Keratinocyte (primary cell): ENCODE measurements around the gene USP6. TPM values are rescaled to one million over a fixed set of nuclear protein-coding genes. Genes with fewer than 3 reads are reported as not detected.
"Not testable (repeated sequence)": the region's sequence is repeated elsewhere in the genome, so short reads cannot be mapped to it uniquely, and the experiment has no call there.

Experiments used
- DNase-seq: peaks from one replicate; pipeline ENCODE4 v3.0.0-alpha.2; 2011; ENCODE audit warnings: low read depth, missing footprints, low spot score
- FAIRE-seq: peaks from 2 replicates; lab custom pipeline; 2011; peaks lifted over from hg19 to GRCh38; lab: Jason Lieb, UNC
- H2AFZ ChIP-seq: 2 replicates; pipeline ENCODE4 v1.6.0; 2012; ENCODE audit warnings: low read length, control low read depth, inconsistent platforms; ENCODE audit not compliant: control insufficient read depth
- H3K27ac ChIP-seq: 2 replicates; pipeline ENCODE4 v1.5.1; 2011; ENCODE audit warnings: low read length; ENCODE audit not compliant: control insufficient read depth, insufficient read depth
- H3K27me3 ChIP-seq: 3 replicates; pipeline ENCODE4 v1.6.0; 2011; ENCODE audit warnings: low read length; ENCODE audit not compliant: control insufficient read depth, insufficient read depth; ENCODE audit errors: extremely low read depth
- H3K36me3 ChIP-seq, 2 experiments: 2 replicates in 1 of 2; 3 replicates in 1 of 2; pipeline ENCODE4 v1.5.1; 2011; ENCODE audit warnings: low read length in 2 of 2, mild to moderate bottlenecking in 1 of 2; ENCODE audit not compliant: control insufficient read depth in 2 of 2, insufficient read depth in 2 of 2; ENCODE audit errors: extremely low read depth in 1 of 2
- H3K4me1 ChIP-seq: 3 replicates; pipeline ENCODE4 v1.5.1; 2011; ENCODE audit warnings: low read length; ENCODE audit not compliant: control insufficient read depth, insufficient read depth; ENCODE audit errors: extremely low read depth
- H3K4me2 ChIP-seq: 3 replicates; pipeline ENCODE4 v1.6.0; 2011; ENCODE audit warnings: low read depth, low read length; ENCODE audit not compliant: control insufficient read depth, insufficient read depth; ENCODE audit errors: extremely low read depth
- H3K4me3 ChIP-seq, 3 experiments: fragments of 200-600 bp in 1 of 3; sonication (generic) in 1 of 3; 2 replicates in 2 of 3; 3 replicates in 1 of 3; pipeline ENCODE4 v1.5.1; 2011 to 2016; ENCODE audit warnings: low read length in 3 of 3, mild to moderate bottlenecking in 3 of 3, control low read depth in 2 of 3, inconsistent platforms in 1 of 3, low read depth in 1 of 3, mixed read lengths in 1 of 3, mixed run types in 1 of 3, moderate library complexity in 1 of 3; ENCODE audit not compliant: control insufficient read depth in 2 of 3, insufficient read depth in 2 of 3; ENCODE audit errors: extremely low read depth in 1 of 3
- H3K79me2 ChIP-seq: 2 replicates; pipeline ENCODE4 v1.6.0; 2012; ENCODE audit warnings: low read length; ENCODE audit not compliant: control insufficient read depth, insufficient read depth
- H3K9ac ChIP-seq: 3 replicates; pipeline ENCODE4 v1.6.0; 2011; ENCODE audit warnings: low read length; ENCODE audit not compliant: control insufficient read depth, insufficient read depth; ENCODE audit errors: extremely low read depth
- H3K9me1 ChIP-seq: 3 replicates; pipeline ENCODE4 v1.6.0; 2011; ENCODE audit warnings: low read length; ENCODE audit not compliant: control insufficient read depth, insufficient read depth; ENCODE audit errors: extremely low read depth
- H3K9me3 ChIP-seq: 2 replicates; pipeline ENCODE4 v1.5.1; 2012; ENCODE audit warnings: low read depth, low read length; ENCODE audit not compliant: control insufficient read depth
- H4K20me1 ChIP-seq: 3 replicates; pipeline ENCODE4 v1.6.0; 2011; ENCODE audit warnings: low read length; ENCODE audit not compliant: control insufficient read depth, insufficient read depth; ENCODE audit errors: extremely low read depth
- CTCF ChIP-seq, 3 experiments: IDR thresholded peaks in 1 of 3; conservative IDR thresholded peaks in 1 of 3; optimal IDR thresholded peaks in 1 of 3; 2 replicates in 2 of 3; 3 replicates in 1 of 3; pipeline versions ENCODE3 to v1.5.1; 2011; ENCODE audit warnings: low read length in 3 of 3, mild to moderate bottlenecking in 3 of 3, moderate library complexity in 2 of 3, control low read depth in 1 of 3, inconsistent platforms in 1 of 3; ENCODE audit not compliant: insufficient read depth in 2 of 3; ENCODE audit errors: extremely low read depth in 1 of 3
- EZH2 ChIP-seq: IDR thresholded peaks from one replicate; pipeline ENCODE4 v1.6.1; 2012; ENCODE audit warnings: inconsistent platforms, mild to moderate bottlenecking, low read length, moderate library complexity
- dilution Hi-C: fragments of 300-500 bp; cut with MboI; formaldehyde crosslinking; loops from one replicate; pipeline ENCODE4 v1.7.0; 2020; ENCODE audit warnings: low sequenced_read_pairs; ENCODE audit not compliant: extremely low pct_ligation_motif_present
- polyA plus RNA-seq, 5 experiments: library from polyadenylated mRNA; depleted of rRNA in 3 of 5; stranded (reverse) in 3 of 5; stranded (forward) in 1 of 5; unstranded in 1 of 5; fragments of >200 nt; gene quantifications; 1 replicate in 1 of 5; 2 replicates in 3 of 5; 3 replicates in 1 of 5; pipeline versions ENCODE4 v1.2.1 to v1.2.3, GENCODE V29; 2011 to 2012; ENCODE audit warnings: missing spikeins in 2 of 5, low read depth in 1 of 5, low replicate concordance in 1 of 5

USP6 gene
- polyA plus RNA-seq, 1 donor (not counting 4 experiments of a cell fraction or from before 2014, with no cell fraction given), result not detected

- TF ChIP-seq CTCF (optimal IDR thresholded peaks at IDR 0.05 in 1 of 3, IDR thresholded peaks at IDR 0.05 in 1 of 3, conservative IDR thresholded peaks at IDR 0.05 in 1 of 3; ENCODE audit: extremely low read depth in 1 of 3, insufficient read depth in 2 of 3, low read length in 3 of 3) (no peak), EZH2 (no peak)
- H3K79me2 ChIP-seq, result no peaks in the 10 kb centered on the region
- DNase-seq (no peak), FAIRE-seq (no peak)
- H3K27ac ChIP-seq, result no peak overlapping the region
- peaks cover 48% of the 10 kb centered on the region for H3K27me3 ChIP-seq
- no peaks in the 10 kb centered on the region for H3K4me1 ChIP-seq
- no peak overlapping the region for H3K4me3 ChIP-seq
- no peak overlapping the region for H2AFZ ChIP-seq
- no peaks in the 10 kb centered on the region for H3K36me3 ChIP-seq
- no peak overlapping the region for H3K9ac ChIP-seq
- H4K20me1 ChIP-seq, result no peaks in the 10 kb centered on the region
- H3K9me1 ChIP-seq, result no peaks in the 10 kb centered on the region
- no peak overlapping the region for H3K4me2 ChIP-seq
- dilution Hi-C loops, result no loop called here
- H3K9me3 ChIP-seq, result peaks cover 2% of the 10 kb centered on the region
Observed at GRCh38 chr17:5121186-5121841, 5.5 kb downstream of the USP6 start.

- H3K4me1 ChIP-seq, H3K9me1 ChIP-seq, dilution Hi-C loops, H3K79me2 ChIP-seq, H3K4me2 ChIP-seq, H3K36me3 ChIP-seq, H3K4me3 ChIP-seq, FAIRE-seq, H3K27ac ChIP-seq, H4K20me1 ChIP-seq, H3K9me3 ChIP-seq, DNase-seq, H3K9ac ChIP-seq, H2AFZ ChIP-seq: not testable (repeated sequence)
- H3K27me3 ChIP-seq, result peaks cover 43% of the 10 kb centered on the region
Observed at GRCh38 chr17:5122056-5122455, 6.2 kb downstream of the USP6 start.
